ENCODE measurements around the gene XYLT2.

Gene XYLT2

DNA sequence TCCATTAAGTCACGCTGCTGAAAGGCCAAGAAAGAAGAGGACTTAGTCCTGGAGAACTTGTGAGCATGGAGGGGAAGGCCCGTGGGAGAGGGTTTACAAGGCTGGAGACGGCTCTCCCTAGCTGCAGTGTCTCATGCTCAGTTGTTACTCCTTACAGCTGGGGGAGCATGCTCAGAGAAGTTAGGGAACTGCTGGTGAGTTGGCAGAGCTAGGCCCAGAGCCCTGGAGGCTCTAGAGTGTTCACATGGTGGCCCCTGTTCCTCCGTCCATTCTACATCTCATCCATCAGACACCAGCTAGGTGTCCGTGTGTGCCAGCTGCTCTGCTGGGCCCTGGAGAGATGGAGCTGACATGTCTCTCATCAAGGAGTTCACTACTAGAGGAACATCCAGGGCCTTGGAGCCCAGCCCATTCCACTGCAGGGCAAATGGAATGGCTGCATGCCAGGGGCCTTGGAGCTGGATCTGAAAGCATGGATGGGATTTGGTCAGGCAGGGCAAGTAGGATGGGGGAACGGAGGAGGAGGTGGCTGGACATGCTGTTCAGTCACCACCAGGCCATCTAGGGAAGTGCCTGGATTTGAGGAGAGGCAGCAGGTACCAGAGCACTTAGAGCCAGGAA is 6.3 kb downstream of the XYLT2 start:
- DNase-seq = no peak

DNA sequence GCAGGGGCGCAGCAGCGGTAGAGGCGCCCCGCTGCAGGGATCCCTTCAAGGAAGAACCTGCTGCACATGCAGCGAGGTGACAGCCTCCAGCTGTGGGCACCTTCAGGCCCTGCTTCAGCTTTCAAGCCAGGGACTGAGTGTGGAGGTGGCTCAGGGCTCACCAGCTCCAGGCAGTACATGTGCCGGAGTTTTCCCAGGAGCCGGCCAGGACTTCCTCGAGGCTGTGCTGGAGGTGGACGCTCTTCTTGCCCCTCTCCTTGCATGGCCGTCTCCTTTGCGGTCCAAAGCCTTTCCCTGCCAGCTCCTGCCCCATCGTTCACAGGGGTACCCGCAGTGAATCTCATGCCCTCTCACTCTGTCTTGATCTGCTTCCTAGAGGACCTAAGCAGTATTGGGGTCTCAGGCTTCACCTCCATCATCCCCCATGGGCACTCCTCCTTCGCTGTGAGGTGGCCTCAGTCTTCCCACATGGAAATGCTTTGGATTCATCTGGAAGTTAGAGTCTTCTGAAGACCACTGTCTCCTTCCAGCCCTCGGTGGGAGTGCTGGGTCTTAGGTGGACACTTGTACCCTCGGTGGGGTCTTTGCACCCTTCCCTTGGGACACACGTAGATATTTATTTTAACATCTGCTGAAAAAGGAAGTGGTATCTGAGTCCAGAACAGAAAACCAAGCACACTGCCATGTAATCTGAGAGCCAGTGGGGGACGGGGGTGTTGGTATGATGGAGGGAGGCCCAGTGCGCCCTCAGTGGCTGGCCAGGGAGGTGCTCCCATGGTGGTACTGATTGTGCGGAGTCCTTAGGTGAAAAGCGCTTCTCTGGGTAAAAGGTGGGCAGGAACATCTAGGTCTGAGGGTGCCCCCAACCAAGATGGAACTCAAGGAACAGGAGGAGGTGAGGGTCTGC is 7.0 kb downstream of the XYLT2 start:
- DNase-seq = no peak

DNA sequence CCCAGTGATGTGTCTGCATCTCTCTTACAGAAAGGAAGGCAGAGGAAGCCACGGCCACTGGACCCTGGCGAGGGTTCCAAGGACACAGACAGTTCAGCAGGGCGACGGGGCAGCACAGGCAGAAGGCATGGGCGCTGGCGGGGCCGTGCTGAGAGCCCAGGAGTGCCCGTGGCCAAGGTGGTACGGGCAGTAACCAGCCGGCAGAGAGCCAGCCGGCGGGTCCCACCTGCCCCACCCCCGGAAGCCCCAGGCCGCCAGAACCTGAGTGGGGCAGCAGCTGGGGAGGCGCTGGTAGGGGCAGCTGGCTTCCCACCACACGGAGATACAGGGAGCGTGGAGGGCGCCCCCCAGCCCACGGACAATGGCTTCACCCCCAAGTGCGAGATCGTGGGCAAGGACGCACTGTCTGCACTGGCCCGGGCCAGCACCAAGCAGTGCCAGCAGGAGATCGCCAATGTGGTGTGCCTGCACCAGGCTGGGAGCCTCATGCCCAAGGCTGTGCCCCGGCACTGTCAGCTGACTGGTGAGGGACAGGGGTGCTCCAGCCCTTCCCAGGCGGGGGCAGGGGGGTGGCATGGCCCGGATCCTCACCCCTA is 7.8 kb downstream of the XYLT2 start:
- no peak for DNase-seq

DNA sequence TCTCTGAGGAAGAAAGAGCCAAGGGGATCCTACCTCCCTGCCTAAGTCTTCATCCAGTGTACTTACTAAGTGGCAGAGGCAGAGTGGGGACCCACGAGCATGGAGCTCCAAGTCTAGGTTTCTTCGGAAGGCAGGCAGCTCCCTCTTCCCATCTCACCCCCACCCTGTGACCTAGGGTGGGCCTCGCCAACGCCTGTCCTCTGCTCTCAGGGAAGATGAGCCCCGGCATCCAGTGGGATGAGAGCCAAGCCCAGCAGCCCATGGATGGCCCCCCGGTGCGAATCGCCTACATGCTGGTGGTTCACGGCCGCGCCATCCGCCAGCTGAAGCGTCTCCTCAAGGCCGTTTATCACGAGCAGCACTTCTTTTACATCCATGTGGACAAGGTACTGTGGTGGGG is 8.3 kb downstream of the XYLT2 start:
- no peak for DNase-seq

DNA sequence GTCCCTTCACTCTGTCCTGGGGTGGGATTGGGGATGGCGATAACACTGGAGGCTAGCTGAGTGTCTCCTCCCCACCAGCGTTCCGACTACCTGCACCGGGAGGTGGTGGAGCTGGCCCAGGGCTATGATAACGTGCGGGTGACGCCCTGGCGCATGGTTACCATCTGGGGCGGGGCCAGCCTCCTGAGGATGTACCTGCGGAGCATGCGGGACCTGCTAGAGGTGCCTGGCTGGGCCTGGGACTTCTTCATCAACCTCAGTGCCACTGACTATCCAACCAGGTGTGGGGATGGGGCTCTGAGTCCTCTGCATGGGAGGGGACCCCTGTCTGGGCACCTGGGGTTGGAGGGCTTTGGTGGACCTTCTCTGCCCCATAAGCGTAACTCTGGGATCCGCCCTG is 8.8 kb downstream of the XYLT2 start:
- no peak for DNase-seq

DNA sequence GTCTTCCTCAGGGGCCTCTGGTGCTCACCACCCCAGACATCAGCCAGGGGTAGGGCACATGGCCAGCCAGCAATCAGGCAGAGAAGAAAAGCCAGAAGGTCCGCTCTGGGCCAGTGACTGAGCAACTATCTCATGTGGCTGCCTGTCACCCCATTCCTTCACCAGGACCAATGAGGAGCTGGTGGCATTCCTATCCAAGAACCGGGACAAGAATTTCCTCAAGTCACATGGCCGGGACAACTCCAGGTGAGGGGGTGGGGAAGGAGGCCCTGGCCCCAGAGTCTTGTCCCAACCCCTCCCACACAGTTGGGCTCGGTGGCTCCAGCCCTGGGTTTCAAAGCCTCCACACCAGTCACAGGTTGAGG is 9.4 kb downstream of the XYLT2 start:
- DNase-seq = no peak

DNA sequence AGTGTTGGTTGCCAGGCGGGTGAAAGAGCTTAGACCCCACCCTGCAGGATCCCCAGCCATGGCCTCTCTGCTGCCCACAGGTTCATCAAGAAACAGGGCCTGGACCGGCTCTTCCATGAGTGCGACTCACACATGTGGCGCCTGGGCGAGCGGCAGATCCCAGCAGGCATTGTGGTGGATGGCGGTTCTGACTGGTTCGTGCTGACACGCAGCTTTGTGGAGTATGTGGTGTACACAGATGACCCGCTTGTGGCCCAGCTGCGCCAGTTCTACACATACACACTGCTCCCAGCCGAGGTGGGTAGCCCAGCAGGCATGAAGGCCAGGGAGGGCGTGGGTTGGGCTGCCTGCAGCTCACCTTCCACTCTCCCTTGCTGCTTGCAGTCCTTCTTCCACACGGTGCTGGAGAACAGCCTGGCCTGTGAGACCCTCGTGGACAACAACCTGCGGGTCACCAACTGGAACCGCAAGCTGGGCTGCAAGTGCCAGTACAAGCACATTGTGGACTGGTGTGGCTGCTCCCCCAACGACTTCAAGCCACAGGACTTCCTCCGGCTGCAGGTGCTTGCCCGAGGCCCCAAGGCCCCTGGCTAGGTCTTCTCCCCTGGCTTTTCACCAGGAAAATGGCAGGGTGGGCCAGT is 9.9 kb downstream of the XYLT2 start:
- no peak for DNase-seq

DNA sequence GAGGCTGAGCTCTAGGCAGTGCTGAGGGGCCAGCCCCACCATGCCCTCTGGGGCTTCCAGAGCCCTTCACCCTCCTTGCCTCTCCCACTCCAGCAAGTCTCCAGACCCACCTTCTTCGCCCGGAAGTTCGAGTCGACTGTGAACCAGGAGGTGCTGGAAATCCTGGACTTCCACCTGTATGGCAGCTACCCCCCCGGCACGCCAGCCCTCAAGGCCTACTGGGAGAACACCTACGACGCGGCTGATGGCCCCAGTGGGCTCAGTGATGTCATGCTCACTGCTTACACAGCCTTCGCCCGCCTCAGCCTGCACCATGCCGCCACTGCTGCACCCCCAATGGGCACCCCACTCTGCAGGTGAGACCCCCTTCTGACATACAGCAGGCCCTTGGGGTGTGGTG is 10.5 kb downstream of the XYLT2 start:
- DNase-seq = no peak

DNA sequence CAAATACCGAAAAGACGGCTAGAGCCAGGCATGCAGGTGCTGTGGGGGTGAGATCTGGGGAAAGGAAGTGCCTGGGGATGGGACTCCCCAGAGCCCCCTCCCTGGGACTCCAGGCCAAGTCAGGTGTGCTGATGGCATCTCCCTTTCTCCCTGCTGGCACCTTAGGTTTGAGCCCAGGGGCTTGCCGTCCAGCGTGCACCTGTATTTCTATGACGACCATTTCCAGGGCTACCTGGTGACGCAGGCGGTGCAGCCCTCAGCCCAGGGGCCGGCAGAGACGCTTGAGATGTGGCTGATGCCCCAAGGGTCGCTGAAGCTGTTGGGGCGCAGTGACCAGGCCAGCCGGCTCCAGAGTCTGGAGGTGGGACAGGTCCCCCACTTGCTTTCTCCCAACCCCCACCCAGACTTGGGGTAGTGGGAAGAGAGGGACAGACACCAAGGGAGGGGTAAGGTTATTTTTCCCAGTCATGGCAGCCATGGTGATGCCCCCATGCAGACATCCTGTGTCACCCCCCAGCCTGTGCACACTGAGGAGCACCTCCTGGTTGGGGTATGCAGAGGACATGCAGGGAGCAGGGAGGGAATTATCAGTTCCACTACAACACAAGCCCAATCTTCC is 11.1 kb downstream of the XYLT2 start:
- DNase-seq = no peak

DNA sequence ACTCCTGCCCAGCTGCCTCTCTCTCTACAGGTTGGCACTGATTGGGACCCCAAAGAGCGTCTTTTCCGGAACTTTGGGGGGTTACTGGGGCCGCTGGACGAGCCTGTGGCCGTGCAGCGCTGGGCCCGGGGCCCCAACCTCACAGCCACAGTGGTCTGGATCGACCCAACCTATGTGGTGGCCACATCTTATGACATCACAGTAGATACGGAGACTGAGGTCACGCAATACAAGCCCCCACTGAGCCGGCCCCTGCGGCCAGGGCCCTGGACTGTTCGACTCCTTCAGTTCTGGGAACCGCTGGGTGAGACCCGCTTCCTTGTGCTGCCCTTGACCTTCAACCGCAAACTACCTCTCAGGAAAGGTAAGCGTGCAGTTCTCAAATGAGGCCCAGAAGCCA is 12.3 kb downstream of the XYLT2 start:
- DNase-seq = no peak

DNA sequence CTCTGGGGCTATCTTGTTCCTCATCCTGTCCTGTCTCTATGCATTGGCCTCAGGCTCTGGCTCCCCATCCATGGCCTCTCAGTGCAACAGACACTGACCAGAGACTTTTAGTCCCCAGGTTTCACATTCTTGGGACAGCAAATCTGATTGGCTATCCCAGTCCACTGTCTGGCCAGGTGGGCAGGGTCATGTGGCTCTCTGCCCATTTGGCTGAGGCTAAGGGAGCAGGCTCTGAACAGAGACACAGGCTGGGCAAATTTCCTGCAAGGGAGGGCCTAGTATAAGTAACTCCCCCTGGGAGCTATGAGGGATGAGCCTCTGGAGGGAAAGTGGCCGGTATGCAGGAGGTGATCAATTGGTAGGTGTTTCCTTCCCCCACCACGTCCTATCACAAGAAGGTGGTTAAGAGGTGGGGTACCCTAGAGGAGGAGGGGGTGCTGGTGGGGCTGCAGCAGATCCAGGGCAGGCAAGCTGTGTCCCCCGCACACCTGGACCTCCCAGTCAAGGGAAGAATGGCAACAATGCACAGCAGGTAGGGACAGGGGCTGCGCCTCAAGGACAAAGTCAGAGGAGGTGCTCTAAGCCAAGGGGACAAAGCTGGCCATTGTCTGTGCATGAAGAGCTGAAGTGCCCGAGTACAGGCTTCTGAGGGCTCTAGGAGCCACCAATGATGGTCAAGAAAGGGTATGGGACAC is 13.2 kb downstream of the XYLT2 start:
- no peak for DNase-seq

DNA sequence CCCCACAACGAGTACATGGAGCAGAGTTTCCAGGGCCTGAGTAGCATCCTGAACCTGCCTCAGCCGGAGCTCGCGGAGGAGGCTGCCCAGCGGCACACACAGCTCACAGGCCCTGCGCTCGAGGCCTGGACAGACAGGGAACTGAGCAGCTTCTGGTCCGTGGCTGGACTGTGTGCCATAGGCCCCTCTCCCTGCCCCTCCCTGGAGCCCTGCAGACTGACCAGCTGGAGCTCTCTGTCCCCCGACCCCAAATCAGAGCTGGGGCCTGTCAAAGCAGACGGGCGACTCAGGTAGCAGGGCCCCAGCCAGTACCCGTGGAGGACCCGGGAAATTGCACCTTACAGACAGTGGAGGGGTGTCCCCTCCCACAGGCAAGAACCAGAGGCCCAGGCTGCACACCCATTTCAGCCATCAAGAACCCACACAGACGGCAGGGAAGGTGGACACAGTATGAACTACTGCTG is 14.1 kb downstream of the XYLT2 start:
- no peak for DNase-seq

DNA sequence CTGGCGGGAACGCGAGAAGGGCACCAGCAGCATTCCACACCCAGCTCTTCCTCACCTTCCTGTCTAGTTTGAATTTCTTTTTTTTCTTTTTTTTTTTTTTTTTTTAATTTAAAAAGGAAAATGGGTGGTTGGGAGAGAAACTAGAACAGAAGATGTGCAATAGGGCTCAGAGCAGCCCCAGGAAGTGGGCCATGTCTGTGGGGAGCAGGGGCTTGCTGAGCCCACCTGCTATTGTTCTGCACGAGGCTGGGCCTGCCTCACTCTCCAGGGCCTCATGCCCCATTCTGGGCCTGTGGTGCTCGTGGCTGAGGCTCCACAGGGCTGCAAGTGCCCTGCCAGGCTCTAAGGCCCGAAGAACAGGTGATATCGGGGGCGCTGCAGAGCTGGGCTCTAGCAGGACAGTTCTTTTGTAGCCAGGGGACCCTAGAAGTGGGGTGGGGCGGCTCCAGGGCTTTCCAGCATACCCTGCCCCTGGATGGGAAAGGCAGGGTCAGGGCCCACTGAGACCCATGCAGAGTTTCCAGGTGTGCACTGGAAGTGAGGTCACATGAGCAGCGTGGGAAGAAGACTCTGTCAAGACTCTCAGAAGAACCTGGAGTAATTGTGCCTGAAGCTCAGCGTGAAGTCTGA is 14.7 kb downstream of the XYLT2 start:
- no peak for DNase-seq

DNA sequence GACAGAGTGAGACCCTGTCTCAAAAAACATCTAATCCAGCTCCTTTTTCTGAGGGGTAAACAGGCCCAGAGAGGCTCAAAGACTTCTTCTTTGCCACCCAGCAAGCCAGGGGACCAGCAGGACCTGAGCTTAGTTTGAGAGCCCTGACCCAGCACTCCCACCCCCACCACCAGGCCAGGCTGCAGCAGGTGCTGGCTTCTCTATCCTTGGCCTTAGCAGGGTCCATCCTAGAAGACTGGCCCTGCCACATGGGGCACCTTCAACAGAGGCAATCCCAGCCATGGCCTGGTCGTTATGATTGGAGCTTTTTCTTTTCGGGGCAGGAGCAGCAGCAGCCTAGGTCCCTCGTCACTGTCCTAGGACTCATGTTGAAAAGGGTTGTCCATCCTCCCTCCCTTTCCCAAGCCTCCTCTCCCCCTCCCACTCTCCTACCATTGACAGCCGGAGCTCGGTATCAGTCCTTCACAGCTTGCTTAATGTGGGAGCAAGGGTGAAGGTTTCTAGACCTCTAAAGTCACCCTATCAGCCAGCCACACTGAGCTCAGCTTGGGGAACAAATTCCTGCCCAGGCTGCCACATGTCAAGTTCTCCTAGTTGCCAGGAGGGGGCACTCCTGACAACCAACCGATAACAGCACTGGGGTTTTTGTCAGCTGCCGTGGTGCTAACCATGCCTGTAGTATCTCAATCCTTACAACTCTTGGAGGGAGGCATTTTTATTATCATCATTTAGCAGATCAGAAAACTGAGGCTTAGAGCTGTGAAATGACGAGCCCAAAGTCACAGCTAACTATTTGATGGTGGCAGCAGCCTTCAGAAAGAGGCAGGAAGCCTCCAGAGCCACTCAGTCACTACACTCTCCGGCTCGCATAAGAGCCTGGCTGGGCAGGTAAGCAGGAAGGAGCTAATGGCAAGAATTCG is 15.9 kb downstream of the XYLT2 start:
- DNase-seq = peak; percentile 38

DNA sequence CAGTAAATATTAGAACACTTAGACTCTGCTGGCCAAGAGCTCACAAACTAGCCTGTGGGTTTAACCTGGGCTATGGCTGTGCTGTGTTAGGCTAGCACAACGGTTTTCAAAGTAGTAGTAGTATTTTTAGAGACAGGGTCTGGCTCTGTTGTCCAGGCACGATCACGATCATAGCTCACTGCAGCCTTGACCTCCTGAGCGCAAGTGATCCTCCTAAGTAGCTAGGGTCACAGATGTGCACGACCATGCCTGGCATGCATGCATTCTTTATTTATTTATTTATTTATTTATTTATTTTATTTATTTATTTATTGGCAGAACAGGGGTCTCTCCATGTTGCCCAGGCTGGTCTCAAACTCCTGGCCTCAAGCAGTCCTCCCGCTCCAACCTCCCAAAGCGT is 16.7 kb downstream of the XYLT2 start:
- DNase-seq = no peak

DNA sequence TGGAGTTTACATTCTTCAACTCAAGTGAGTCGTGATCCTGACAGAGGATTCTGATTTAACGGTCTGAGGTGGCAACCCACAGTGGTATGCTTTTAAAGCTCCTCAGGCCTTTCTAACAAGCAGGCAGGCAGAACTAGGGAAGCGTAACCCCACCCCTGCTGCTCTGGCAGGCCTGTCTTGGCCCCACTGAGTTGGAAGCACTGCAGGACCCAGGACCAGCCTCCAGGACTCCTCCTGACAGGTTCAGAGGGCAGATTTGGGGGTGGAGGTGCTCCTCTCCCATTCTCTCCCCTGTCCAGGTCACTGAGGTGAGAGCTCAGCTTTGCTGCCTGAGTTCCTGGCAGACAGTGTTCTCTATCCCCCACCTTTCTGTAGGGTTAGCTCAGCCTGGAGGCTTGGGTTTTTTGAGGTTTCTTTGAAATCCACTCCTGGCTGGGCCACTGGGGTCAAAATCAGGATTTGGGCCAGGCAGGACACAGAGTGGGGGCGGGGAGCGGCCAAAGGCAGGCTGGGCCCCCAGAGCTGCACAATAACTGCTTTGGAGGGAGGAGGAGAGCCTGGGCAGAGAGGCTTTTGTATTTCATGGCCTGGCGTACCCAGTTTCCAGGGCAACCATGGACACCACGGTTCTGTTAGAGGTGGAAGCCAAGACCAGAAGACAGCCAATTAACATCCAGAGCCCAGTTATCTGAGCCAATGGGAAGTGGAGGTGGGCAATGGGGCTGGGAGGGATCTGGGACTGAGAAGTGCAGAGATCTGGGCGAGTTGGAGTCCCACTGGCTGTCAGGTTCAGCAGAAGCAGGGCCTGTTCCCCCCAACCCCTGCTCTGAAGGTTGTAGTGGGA is 17.5 kb downstream of the XYLT2 start:
- no peak for DNase-seq

DNA sequence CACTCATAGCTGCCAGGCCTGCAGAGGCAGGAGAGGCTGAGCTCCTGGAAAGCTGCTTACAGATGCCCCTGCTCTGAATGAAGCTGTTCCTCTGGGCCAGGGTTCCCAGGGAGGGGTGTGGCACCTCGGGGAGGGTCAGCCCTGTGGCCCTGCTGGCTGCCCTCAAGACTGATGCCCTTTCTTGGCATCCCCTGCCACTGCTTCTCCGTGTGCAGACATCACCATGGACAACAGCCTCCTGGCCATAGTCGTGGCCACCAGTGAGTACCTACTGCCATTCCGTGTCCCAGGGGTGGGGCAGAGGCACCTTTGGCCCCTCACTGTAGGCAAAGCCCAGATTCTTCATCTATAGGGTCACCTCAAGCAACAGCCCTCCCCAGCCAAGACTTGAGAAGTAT is 18.1 kb downstream of the XYLT2 start:
- DNase-seq = no peak

DNA sequence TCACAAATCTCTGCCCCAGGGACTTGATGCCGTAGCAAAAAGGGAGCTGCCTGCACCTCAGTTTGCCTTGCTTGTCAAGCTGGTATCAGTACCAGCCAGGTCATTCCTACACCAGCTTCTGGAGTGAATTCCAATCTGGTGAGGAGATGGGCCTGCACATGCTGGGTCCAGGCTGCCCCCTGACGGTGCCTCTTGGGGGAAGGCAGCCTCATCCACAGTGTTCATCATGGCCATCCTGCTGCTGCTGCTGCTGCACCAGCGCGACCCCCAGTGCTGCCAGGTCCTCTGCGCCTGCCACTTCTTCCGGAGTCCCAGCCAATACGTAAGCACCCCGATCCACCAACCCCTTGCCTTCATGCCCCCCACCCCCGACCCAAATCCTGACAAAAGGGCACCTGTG is 18.8 kb downstream of the XYLT2 start:
- DNase-seq = no peak

DNA sequence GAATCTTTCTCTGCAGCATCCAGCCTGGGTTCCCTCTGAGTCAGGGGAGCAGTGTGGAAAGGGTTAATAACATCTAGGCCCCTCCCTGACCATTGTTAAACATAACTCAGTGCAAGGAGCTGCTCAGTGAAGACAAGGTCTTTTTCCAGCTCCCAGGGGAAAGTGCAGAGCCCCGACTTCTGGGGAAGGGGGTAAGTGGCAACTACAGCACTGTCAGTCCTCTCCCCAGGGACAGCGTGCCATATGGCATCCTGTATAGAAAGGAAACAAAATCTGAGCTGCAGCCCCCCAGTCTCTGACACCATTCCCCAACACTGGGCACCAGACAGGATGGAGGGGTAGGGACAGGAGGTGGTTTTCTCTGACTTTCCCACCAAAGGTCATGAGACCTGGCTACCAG is 19.2 kb downstream of the XYLT2 start:
- no peak for DNase-seq
